ENCODE data around the gene GAB1.

Gene GAB1

DNA sequence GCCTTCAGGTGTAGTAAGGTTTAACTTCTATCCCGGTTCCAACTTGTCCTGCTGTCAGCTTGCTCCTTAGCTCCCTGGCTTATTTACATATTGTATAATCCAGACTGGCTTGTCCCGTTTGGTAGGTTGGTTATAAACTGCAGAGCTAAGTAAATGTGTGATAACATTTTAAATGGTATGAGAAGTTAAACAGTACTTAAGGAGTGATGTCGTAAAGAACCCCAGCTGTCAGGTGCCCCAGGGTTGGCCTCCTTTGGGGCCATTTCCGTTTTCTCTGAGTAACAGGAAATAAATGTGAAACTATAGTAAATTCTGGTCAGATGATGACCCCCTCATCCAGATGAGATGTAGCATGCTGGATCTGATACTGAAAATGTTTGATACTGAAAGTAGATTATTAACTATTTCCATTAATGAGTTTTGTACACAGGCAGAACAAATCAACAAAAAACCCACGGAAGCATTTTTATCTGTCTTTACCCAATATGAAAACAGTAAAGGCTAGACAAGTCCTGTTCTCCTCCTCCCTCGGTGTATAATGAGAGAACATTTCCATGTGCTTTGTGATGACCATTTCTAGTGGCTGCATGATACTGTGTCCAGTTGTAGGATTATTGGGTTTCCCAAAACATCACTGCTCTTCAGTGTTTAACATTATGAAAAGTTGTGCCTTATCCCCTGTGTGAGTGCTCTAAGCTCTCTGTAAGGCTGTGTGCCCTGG lies 22.4 kb downstream of the GAB1 start:
- no peak for DNase-seq (ENCODE audit: low read depth)

DNA sequence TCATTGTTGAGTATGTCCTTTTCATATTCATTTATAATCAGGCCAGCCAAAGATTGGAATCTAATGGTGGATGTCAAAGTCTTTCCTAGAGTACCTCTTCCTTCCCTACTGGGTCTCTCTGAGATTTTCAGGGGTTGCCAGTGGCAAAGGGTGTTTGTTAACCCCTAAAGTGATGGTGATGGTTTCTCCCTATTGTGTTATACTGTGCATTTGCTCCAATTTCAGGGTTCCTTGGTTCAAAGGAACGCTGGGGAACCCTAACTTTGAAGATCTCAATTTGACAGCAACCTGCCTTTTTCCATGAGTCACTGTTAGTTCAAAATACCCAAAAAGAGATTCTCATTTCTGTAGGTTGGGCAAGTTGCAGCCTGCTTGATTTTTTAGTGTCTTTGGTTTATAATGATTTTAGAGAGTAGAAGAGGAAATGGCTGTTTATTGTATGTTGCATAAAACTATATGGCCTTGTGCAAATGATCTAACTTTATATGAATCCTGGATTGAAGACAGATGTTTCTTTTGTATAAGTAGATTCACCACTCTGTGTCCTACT lies 23.0 kb downstream of the GAB1 start:
- DNase-seq (ENCODE audit: low read depth), result no peak

DNA sequence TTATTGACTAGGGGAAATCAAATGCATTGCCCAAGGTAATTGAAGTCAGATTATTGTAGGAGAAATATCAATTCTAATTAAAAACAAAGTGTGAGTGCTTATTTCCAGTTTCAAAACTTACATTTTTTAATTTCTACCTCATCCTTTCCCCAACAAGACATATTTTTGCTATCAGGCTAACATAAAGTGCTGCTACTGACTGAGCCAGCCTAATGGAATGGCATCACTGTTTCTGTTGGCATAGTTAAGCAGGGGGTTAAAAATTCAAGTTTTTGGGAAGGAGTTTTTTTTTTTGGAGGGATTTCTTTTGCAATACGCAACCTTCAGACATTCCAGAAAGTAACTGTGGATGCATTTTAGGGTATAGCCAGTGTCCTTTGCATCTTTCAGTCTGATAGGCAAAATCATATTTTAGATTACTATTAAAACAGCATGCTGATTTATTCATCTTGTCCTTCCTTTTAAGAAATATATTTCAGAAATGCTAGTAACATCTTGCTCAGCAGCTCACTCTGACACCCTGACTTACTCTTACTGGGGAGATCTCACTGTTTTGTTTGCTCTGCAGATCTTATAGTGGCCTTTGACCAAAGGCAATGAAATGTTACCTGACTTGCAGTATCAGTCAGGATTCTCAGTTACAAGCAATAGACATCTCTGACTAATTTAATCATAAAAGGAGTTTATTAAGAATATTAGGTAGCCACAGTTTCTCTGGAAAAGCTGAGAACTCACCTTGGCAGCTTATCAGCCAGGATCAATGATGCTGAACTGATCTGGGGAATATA lies 24.4 kb downstream of the GAB1 start:
- DNase-seq (ENCODE audit: low read depth), result no peak

DNA sequence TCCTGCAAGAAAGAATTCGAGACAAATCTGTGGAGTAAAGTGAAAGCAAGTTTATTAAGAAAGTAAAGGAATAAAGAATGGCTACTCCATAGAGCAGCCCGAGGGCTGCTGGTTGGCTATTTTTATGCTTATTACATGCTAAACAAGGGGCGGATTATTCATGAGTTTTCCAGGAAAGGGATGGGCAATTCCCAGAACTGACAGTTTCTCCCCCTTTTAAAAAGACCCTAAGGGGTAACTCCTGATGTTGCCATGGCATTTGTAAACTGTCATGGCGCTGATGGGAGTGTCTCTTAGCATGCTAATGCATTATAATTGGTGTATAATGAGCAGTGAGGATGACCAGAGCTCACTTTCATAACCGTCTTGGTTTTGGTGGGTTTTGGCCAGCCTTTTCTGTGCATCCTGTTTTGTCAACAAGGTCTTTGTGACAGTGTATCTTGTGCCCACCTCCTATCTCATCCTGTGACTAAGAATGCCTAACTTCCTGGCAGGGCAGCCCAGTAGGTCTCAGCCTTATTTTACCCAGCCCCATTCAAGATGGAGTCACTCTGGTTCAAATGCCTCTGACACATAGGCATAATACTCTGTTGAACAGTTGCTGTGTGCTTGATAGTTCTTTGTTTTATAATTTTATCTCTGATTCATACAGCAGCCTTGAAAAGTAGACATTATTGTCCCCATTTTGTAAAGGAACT lies 25.8 kb downstream of the GAB1 start:
- DNase-seq (ENCODE audit: low read depth), result no peak

DNA sequence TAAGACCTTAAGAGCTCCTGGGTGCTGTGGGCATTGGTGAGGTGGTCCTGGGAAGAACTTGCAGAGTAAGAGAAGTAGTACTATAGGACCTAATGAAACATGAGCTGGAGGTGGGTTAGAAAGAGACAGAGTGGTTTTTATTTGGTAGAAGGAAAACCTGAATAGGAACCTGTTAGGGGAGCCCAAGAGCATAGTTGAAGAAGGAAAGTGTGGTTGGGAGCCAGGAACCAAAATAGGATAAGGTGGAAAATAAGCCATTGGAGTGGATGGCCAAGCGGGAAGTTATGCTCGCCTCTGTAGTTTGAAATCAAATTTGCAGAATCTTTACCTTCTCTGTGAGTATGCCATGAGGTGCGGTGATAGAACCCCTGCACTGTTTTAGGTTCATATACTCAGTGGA lies 26.7 kb downstream of the GAB1 start:
- DNase-seq (ENCODE audit: low read depth), result no peak

DNA sequence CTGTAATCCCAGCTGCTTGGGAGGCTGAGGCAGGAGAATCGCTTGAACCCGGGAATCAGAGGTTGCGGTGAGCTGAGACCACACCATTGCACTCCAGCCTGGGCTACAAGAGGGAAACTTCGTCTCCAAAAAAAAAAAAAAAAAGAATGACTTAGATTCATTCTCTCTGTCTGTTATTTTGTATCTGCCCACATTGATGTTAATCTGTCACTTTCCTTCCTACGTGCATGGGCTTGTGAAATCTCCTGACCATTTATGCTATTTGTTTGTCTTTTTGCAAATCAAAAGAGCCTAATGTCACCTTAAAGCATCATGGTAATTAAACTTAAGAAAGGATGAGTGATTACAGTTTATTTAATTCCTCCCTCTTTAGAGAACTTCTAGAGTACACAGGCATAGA lies 27.4 kb downstream of the GAB1 start:
- no peak for DNase-seq (ENCODE audit: low read depth)

DNA sequence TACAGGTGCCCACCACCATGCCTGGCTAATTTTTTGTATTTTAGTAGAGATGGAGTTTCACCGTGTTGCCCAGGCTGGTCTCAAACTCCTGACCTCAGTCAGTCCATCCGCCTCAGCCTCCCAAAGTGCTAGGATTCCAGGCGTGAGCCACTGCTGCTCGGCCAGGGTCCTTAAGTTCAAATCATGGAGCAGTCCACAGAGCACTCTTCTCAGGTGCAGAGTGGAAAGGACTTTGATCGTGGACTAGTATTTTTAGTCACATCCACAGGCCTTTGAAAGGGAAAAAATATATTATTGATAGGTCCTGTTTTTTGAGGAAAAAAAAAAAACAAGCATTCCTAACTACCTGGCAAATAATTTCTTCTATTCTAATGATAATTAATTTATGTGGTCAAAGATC lies 31.2 kb downstream of the GAB1 start:
- no peak for DNase-seq (ENCODE audit: low read depth)

DNA sequence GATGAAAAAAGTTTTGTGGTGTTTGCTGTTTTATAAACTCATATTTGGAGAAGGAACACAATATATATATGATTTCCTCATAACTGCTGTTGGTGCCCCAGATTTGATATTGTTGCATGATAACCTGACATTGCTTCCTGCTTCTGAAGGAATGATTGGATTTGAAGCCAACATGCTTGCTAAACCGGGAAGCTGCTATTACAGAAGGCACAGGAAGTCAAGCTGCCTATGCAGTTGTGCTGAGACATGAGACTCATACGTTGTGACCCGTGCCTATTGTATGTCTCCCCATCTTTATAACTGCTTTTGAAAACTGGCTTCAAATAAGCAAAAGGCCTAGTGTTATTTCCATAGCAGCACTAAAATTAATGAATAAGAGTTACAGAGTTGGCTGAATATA lies 32.9 kb downstream of the GAB1 start:
- no peak for DNase-seq (ENCODE audit: low read depth)

DNA sequence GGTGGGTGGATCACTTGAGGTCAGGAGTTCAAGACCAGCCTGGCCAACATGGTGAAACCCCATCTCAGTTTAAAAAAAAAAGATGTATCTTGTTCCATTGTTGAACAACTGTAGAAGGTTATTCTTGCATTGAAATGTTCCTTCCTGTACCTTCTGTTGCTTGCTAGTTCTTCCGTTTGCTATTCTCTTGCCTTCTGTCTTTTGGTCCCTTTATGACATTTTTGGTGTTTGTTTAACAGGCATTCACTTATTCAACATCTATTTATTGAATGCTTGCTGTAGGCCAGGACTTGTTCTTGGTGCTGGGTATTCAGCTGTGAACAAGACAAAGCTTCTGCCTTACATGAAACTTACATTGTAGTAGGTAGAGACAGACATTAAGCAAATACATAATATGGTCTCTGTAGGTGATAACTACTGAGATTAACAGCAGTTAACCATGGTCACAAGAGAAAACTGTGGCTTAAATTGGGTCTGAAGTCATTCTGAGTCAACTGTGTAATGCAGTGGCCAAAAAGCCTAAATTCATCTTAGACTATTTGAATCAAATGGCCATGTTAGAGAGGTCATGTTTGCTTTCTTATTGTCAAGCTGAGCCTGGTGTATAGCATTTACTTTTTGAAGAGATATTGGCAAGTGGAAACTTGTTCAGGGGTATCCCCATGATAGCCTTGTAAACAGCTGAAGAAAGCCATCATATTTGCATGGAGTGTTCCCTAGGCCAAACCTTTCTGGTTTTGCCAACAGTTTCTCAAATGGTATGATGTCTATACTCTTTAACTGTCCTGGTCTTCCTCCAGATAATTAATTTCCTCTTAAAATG lies 35.6 kb downstream of the GAB1 start:
- no peak for DNase-seq (ENCODE audit: low read depth)

DNA sequence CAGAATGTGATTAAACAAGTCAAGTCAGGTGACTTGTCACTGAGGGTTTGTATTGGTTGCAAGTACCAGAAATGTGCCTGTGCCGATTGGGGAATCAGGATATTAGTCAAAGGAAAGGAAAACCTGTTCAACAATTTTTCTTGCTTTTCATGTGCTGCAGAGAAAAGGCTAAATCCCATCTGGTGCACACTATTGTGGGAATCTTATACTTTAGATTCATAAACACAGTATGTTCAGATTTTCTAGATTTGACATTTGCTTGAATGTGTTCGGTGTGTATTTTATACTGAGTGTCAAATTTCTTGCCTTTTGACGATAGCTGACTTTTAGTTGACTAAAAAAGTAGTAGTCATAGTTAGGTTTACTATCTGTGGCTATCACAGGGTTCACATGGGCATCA lies 37.6 kb downstream of the GAB1 start:
- no peak for DNase-seq (ENCODE audit: low read depth)

DNA sequence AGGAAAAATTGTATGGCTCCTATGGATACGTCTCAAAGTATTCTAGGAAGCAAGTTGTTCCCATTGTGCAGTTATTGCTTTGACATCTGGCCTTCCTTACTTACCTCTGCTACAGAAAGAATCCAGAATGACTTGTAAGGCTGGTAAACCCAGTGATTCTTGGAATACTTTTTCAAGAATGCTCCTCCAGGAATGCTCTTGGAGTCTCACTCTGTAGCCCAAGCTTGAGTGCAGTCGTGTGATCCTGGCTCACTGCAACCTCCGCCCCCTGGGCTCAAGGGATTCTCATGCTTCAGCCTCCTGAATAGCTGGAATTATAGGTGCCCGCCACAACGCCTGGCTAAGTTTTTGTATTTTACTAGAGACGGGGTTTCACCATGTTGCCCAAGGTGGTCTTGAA lies 38.1 kb downstream of the GAB1 start:
- DNase-seq (ENCODE audit: low read depth), result no peak

DNA sequence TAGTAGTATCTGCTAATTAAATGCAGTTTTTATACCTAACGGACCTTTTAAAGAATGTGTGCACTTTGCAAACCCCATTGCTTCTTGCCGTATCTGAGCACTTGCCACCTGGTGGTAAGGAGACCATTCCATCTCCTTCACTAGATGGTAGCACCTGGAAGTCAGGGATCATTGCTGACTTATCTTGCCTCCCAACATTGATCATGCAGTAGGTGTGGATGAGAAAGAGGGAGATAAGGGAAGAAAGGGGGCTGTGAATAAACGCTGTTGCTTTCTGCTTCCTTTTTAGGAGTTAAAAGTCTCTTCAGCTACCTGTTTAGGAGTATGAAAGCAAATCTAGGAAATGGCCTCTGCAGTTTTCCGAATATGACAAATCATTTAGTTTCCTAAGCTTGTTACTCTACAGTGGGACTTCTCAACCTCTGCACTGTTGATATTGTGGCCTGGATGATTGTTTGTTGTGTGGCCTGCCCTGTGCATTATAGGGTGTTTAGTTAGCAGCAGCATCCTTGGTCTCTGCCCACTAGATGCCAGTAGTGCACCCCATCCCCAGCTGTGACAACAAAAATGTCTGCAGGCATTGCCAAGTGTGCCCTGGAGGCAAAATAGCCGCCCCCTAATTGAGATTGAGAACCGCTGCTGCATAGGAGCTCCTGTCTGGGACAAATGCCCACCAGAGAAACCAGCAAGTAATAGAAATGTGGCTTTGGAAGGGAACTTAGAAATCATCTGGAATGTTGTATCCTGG lies 38.8 kb downstream of the GAB1 start:
- no peak for DNase-seq (ENCODE audit: low read depth)

DNA sequence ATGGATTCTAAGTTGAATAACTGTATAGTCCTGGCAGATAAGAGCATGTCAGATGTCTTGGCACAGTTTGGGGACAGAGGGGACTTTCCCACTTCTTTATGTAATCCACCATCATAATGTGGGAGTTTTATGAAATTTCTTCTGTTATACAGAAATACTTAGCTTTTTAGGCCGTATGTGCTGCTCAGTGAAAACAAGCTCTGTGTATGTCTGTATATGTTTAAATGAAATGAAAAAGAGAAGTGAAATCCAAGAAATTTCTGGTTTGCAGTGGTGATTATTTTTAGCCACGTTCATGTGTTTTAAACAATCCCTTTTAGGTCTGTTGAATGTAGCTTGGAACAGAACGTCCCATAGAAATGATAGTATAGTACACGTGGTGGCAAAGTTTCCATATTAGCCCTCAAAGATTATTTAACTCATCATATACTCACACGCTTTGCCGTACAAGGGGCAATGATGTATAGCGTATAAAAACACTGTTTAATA lies 41.0 kb downstream of the GAB1 start:
- no peak for DNase-seq (ENCODE audit: low read depth)

DNA sequence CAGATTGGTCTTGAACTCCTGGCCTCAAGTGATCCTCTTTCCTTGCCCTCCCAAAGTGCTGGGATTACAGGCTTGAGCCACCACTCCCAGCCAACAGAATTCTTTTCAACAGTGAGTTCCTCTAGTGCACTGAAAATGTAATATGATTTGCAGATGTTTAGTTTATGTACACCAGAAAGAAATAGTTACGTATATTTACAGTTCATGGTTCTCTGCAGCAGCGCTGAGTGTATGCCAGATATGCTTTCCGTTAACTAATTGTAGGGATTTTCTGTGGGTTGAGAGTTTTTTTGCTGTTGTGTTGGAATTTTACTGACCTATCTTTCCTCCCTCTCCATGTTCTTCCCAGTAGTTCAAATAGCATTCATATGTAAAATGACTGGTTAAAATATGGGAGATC lies 44.0 kb downstream of the GAB1 start:
- DNase-seq (ENCODE audit: low read depth), result no peak

DNA sequence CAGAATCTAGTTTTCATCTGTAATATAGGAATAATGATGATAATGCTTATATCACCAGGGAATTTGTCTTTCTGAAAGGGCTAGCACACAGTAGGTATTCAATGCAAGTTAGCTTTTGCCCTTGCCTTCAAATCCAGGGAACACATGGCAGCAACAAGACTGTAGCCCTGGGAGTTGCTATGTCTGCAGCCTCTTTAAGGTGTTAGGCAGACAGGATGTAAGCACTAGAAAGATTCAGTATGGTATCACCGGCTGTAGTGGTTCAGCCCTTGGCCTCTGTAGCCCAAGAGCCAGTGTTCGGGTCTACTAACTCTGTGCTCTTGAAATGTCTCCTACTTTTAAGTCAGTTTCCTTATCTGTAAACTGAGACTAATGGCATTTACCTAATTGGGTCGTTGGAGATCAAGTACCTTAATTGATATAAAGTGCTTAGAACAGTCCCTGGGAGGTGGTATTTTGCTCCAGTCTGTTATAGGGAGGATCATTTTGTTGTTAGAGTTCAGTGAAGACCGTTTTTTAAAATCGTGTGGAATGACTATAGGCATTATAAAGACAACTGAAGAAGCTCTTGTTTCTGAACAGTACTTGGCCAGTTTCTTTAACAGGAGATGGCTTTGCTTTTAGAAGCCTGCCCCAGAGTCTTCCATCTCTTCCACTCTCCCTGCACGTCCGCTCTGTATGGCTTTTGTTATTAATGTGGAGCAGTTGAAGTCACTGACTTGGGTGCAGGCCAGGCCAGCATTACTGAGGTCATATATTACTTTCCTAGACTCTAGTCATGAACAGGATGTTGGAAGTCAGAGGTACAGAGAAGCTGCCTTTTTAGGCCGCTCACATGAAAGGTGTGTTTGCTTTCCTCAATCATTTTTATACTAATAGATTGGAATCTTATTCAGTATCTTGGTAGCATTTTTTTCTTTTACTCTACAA lies 44.8 kb downstream of the GAB1 start:
- no peak for DNase-seq (ENCODE audit: low read depth)

DNA sequence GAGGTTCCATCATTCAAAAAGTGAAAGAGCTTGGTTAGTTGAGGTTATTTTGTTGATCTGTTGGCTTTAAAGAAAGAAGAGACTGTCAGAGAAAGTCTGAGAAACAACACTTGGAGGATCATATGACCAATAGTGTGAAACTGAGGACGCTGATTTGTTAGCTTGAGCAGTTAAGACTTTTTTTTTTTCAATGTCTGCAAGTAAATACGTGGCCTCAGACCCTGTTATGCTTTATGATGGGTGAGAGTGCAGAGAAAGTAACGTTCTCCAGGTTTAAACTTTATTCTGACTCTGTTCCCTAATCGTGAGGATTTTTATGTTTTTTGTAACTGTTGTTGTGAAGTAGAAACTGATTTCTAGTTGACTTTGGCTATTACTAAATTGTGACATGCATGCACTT lies 45.9 kb downstream of the GAB1 start:
- no peak for DNase-seq (ENCODE audit: low read depth)

DNA sequence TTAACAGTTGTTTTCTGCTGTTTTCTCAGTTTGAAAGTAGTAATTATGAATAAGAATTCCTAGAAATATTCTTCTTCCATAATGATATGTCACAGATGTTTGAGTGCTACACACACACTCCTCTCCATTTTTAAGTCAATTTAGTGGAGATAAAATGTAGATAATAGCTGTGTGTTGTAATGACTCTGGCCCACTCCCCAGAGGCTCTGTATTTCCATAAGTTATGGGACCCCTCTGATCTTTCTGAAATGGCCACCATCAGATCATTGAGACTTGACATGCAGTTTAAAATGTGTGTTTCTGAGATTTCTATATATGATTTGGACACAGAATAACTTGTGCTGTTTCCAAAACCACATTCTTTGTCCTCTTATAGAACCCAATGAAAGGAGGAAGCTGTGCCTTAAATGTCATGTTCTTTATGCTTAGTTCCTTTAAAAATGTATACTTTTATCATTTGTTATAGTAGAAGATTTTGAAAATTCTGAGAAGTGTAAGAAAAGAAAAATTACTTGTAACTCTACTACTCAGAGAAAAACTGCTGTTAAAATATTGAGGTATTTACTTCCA lies 46.4 kb downstream of the GAB1 start:
- DNase-seq (ENCODE audit: low read depth), result no peak

DNA sequence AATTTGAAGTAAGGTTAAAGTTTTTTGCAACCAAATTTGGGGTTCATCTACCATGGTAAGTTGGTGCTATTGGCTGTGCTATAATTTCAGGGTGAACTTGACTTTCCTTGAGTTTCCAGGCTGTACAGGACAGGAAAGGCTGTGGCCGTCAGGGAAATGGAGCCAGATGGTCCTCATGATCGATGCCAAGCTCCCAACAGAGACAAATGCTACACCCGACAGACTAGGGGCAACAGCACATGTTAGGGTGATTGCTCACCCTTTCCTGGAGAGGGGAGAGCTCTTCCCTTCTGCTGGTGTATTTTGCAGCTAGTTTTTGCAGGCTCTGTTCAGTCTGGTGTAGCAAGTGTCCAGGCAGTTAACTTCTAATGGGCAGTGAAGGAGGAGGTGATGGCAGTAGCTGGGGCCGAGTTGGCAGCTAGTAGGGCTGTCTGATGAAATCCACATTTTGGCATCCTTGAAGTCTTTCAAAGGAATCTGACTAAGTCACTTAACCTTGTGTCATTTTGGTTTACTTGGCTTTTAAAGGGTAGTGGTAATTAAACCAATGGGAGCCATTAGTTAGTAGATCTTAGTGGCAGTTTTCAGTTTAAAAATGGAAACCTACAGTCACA lies 47.8 kb downstream of the GAB1 start:
- DNase-seq (ENCODE audit: low read depth), result no peak

DNA sequence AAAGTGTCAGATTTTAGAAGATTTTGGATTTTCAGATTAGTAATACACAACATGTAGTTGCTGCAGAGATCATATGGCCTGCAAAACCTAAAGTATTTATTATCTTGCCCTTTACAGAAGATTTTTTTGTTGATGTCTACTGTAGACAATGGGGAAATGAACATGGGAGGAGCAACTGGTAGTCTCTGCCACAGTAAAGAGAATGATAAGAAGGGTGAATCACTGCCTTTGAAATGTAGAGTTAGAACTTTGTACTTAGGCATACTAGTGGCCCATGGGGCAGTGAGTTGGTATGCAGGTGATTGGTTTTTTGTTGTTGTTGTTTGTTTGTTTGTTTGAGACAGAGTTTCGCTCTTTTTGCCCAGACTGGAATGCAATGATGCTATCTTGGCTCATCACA lies 50.1 kb downstream of the GAB1 start:
- no peak for DNase-seq (ENCODE audit: low read depth)

All from stimulated activated CD4-positive, alpha-beta T cell treated with anti-CD3 and anti-CD28 coated beads, Interleukin-2, amount 100 ng/mL, for 4 hours (primary cell).